GM21737 (cell line): ENCODE measurements around the gene NTMT2.
"Not testable (repeated sequence)": the region's sequence is repeated elsewhere in the genome, so short reads cannot be mapped to it uniquely, and the experiment has no call there.

Experiments used
- ATAC-seq: cut with Tn5 transposase; IDR thresholded peaks from one replicate; pipeline ENCODE4 v1.9.1; 2021; ENCODE audit warnings: mild to moderate bottlenecking, moderate library complexity; ENCODE audit not compliant: unreplicated experiment

The NTMT2 gene

GRCh38 chr1:170156594-170156993 lies 10.8 kb downstream of the NTMT2 start:
- ATAC-seq = no peak

GRCh38 chr1:170157820-170158219 lies 12.1 kb downstream of the NTMT2 start:
- ATAC-seq = no peak

GRCh38 chr1:170162459-170163246 lies 16.9 kb downstream of the NTMT2 start:
- no peak for ATAC-seq

DNA sequence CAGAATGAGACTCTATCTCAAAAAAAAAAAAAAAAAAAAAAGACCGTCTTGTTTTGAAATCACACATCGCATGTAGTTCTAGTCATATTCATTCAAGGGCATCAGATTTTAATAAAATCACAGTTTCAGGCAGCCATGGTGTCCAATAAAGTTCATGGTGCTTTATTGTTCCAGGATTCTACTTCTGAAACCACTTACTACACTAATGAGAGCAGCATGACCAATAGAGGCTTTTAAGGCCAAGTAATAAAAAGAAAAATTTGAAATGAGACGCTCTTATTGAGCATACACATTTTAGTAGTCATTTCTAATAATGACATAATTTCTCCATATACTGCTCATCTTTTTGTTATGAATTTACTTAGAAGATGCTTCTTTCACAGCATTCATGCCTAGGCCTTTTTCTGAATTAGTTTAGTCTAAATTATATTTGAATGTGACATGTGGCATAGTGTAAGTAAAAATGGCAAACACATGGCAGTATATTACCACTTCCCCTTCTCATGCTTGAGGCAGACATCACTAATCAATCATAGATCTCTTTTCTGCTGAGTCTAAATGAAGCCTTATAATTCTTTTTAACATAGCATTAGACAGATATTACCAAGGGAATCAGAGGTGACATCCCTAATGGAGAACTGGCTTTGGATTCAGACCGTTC lies 18.5 kb downstream of the NTMT2 start:
- no peak for ATAC-seq

DNA sequence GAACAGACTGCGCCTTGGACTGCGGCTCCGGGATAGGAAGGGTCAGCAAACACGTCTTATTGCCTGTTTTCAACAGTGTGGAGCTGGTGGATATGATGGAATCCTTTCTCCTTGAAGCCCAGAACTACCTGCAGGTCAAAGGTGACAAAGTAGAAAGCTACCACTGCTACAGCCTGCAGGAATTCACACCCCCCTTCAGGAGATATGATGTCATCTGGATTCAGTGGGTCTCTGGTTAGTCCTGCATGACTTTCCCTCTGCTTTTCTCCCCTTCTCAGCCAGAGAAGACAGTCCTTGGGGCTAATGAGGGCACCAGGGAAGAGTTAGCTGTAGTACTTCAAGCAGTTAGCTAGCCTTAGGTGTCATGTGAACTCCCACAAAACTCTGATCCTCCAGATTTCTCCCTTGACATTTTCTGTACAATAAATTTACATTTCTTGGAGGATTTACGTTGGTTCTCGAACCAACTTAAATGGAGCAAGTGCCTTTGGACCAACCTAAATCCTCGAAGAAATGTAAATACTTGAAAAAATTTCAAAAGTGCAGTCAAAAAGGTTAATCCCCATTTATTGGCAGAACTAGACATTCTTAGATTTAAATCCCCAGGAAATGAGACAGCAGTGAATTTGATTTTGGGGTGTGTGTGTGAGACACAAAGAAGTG lies 20.9 kb downstream of the NTMT2 start:
- ATAC-seq = no peak

- no peak for ATAC-seq
Observed at GRCh38 chr1:170168265-170168664, 22.5 kb downstream of the NTMT2 start.

- not testable (repeated sequence) for ATAC-seq
Observed at GRCh38 chr1:170170513-170170912, 24.8 kb downstream of the NTMT2 start.

- ATAC-seq = no peak
Observed at GRCh38 chr1:170174395-170174794, 28.6 kb downstream of the NTMT2 start.

- no peak for ATAC-seq
Observed at GRCh38 chr1:170175041-170175440, 29.3 kb downstream of the NTMT2 start.

- no peak for ATAC-seq
Observed at GRCh38 chr1:170175484-170175883, 29.7 kb downstream of the NTMT2 start.

- ATAC-seq = no peak
Observed at GRCh38 chr1:170176772-170177171, 31.0 kb downstream of the NTMT2 start.

- no peak for ATAC-seq
Observed at GRCh38 chr1:170182442-170182841, 36.7 kb downstream of the NTMT2 start.

DNA sequence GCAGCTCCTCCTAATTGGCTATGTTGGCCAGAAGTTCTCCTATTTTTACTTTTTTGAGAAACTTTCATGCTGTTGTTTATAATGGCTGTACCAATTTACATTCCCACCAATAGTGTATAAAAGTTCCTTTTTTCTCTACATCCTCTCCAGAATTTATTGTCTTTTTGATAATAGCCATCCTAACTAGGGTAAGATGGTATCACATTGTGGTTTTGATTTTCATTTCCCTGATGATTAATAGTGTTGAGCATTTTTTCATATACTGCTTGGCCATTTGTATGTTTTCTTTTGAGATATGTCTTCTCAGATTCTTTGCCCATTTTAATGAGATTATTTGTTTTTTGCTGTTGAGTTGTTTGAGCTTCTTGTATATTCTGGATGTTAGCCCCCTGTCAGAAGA lies 46.8 kb downstream of the NTMT2 start:
- no peak for ATAC-seq

DNA sequence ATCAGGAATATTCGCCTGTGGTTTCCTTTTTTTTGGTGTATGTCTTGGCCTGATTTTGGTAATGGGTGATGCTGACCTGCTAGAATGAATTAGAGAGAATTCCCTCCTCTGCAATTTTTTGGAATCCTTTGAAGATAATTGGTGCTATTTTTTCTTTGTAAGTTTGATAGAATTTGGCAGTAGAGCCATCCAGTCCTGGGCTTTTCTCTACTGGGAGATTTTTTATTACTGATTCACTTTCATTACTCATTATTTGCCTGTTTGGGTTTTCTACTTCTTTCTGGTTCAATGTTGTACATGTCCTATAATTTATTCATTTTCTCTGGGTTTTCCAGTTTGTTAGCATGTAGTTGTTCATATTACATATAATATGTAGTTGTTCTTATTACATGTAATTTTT lies 48.7 kb downstream of the NTMT2 start:
- no peak for ATAC-seq

DNA sequence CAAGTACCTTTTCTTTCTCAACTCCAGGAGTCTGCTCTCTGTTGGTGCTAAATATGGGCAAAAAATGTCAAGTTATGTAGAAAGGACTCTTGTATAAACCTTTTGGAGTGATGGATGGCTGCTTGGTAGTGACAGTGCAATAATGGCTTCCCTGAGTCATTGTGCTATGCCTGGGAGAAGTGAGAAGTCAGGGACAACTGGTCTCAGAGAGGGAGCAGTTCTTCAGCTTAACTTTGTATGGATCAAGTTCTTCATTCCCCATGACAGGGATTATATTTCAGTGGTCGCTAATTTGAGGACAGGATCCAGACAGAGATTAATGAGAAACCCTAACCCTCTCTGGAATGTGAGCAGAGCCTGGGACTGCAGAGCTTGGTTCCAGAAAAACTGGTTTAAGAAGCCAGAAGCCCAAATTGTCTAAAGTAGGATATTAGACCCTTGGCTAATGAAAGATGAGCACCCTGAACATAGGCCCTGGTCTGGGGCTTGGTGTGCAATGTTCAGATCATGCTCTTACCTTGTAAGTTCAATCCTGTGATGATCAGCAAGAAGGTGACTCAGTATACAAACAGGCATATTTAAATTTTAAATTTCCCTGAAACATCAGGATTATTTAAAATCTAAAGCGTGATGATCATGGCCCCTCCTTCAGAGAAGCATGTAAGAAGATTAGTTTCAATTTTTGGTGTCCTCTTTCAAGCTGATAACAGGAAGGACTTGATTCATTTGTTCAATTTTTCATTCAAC lies 50.9 kb downstream of the NTMT2 start:
- no peak for ATAC-seq

- no peak for ATAC-seq
Observed at GRCh38 chr1:170198090-170198489, 52.3 kb downstream of the NTMT2 start.

DNA sequence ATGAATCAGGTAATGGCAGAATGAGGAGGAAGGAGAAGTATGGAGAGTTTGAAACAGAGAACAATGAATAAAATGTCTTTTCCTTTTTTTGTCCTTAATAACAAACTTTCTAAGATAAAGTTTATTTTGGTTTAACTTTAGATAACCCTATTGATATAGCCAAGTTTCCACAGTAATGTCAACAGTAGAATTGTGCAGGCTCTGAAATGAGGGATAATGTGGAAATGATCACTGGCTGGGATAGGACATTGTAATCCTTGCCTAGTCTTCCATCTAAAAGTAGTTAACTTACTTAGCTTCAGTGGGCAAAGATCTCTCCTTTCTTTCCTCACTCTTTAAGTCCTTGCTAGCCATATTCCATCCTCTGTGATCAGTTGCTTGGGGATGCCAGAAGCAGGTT lies 52.8 kb downstream of the NTMT2 start:
- ATAC-seq = no peak

- no peak for ATAC-seq
Observed at GRCh38 chr1:170200161-170200560, 54.4 kb downstream of the NTMT2 start.

GRCh38 chr1:170200621-170201397 lies 55.0 kb downstream of the NTMT2 start:
- no peak for ATAC-seq

GRCh38 chr1:170203693-170204092 lies 57.9 kb downstream of the NTMT2 start:
- ATAC-seq = no peak

DNA sequence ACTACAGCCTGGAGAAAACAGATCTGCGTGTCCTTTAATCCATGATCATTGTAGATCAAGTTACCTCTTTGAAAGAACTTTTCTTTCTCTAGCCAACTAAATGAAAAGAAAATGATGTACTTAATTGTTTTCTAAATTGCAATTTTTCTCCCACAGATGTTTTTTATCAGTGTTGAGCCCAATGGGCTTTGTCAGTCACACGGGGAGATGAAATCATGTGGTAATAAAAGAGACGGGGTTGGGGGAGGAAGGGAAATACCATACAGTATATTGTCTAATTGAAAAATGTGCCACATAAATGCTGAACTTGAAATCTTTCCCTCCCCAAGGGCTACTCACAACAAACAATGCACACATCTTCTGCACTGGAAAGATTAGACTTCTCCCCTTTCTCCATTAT lies 58.4 kb downstream of the NTMT2 start:
- ATAC-seq = no peak
